Liver (tissue), 3 donors: ENCODE measurements around the gene NUP205.

Source experiments
- CTCF ChIP-seq: fragments of 150-350 bp; IDR thresholded peaks from 2 replicates; pipeline ENCODE4 v1.5.1; 2017; ENCODE audit warnings: improper control_type of control experiment, low read depth, low read length; ENCODE audit not compliant: missing input control
- EGR1 ChIP-seq, 2 donors: IDR thresholded peaks; 2 replicates each; pipeline ENCODE4 v1.6.1; 2016 to 2018; ENCODE audit warnings: antibody characterized with exemption in 2 of 2, low read depth in 2 of 2
- GABPA ChIP-seq, 2 donors: IDR thresholded peaks in 1 of 2; conservative IDR thresholded peaks in 1 of 2; 2 replicates each; pipeline ENCODE4 v1.6.1; 2016; ENCODE audit warnings: antibody characterized with exemption in 2 of 2, mild to moderate bottlenecking in 1 of 2, moderate library complexity in 1 of 2
- HNF4G ChIP-seq: IDR thresholded peaks from 2 replicates; pipeline ENCODE4 v1.6.1; 2016; ENCODE audit warnings: antibody characterized with exemption
- JUND ChIP-seq, 2 donors: IDR thresholded peaks; 2 replicates each; pipeline ENCODE4 v1.6.1; 2016; ENCODE audit warnings: antibody characterized with exemption in 2 of 2
- MAX ChIP-seq: IDR thresholded peaks from 2 replicates; pipeline ENCODE4 v1.6.1; 2016; ENCODE audit warnings: antibody characterized with exemption
- NR2F2 ChIP-seq: IDR thresholded peaks from 2 replicates; pipeline ENCODE4 v1.6.1; 2016; ENCODE audit warnings: antibody characterized with exemption
- RAD21 ChIP-seq, 2 donors: IDR thresholded peaks; 2 replicates each; pipeline ENCODE4 v1.6.1; 2016; ENCODE audit warnings: antibody characterized with exemption in 2 of 2, mild to moderate bottlenecking in 2 of 2
- REST ChIP-seq: IDR thresholded peaks from 2 replicates; pipeline ENCODE4 v1.6.1; 2016; ENCODE audit warnings: antibody characterized with exemption, mild to moderate bottlenecking
- SP1 ChIP-seq: IDR thresholded peaks from 2 replicates; pipeline ENCODE4 v1.6.1; 2018; ENCODE audit warnings: antibody characterized with exemption, mild to moderate bottlenecking
- TAF1 ChIP-seq: conservative IDR thresholded peaks from 2 replicates; pipeline ENCODE4 v1.6.1; 2016; ENCODE audit warnings: antibody characterized with exemption, mild to moderate bottlenecking
- YY1 ChIP-seq: IDR thresholded peaks from 2 replicates; pipeline ENCODE4 v1.6.1; 2016; ENCODE audit warnings: antibody characterized with exemption, mild to moderate bottlenecking
- ZBTB33 ChIP-seq: IDR thresholded peaks from 2 replicates; pipeline ENCODE4 v1.6.1; 2016; ENCODE audit warnings: antibody characterized with exemption
- donor health status: healthy.
- donor health status: healthy.

GRCh38 chr7:135697276-135698049 is 139.7 kb downstream of the NUP205 start:
- no peak for TF ChIP-seq CTCF
- TF ChIP-seq YY1 = no peak
- TF ChIP-seq RAD21 (IDR thresholded peaks at IDR 0.05) = no peak
- TF ChIP-seq REST = no peak
- TF ChIP-seq EGR1 (IDR thresholded peaks at IDR 0.05; ENCODE audit: low read depth in 2 of 2) = no peak
- no peak for TF ChIP-seq JUND (IDR thresholded peaks at IDR 0.05)
- no peak for TF ChIP-seq TAF1
- TF ChIP-seq MAX = no peak
- peak; percentile 60 for TF ChIP-seq NR2F2
- TF ChIP-seq GABPA (IDR thresholded peaks at IDR 0.05 in 1 of 2, conservative IDR thresholded peaks at IDR 0.05 in 1 of 2) = no peak
- no peak for TF ChIP-seq SP1
- no peak for TF ChIP-seq HNF4G
- TF ChIP-seq ZBTB33 = no peak
